HEK293 (cell line): Measurements from ENCODE around the gene GARIN5B.

ENCODE experiments used
- GLIS2 ChIP-seq: fragments of 450-650 bp; formaldehyde crosslinking; IDR thresholded peaks from 2 replicates; pipeline ENCODE4 v1.5.1; 2016; ENCODE audit warnings: missing biosample characterization, missing genetic modification characterization
- SALL2 ChIP-seq: fragments of 450-650 bp; formaldehyde crosslinking; IDR thresholded peaks from 2 replicates; pipeline ENCODE4 v1.5.0; 2017; ENCODE audit warnings: missing biosample characterization, mild to moderate bottlenecking, missing genetic modification characterization, borderline replicate concordance
- ZBTB20 ChIP-seq: fragments of 450-650 bp; formaldehyde crosslinking; IDR thresholded peaks from 2 replicates; pipeline ENCODE4 v1.5.1; 2016; ENCODE audit warnings: missing biosample characterization, missing genetic modification characterization
- ZBTB49 ChIP-seq: fragments of 450-650 bp; formaldehyde crosslinking; IDR thresholded peaks from 2 replicates; pipeline ENCODE4 v1.5.1; 2016; ENCODE audit warnings: missing biosample characterization, missing genetic modification characterization, low read depth
- ZNF394 ChIP-seq: fragments of 450-650 bp; formaldehyde crosslinking; IDR thresholded peaks from 2 replicates; pipeline ENCODE4 v1.5.1; 2016; ENCODE audit warnings: missing biosample characterization, missing genetic modification characterization, mild to moderate bottlenecking, moderate library complexity, borderline replicate concordance
- ZNF792 ChIP-seq: fragments of 450-650 bp; formaldehyde crosslinking; IDR thresholded peaks from 2 replicates; pipeline ENCODE4 v1.5.1; 2016; ENCODE audit warnings: missing biosample characterization, missing genetic modification characterization
- ZSCAN30 ChIP-seq: fragments of 450-650 bp; IDR thresholded peaks from 2 replicates; pipeline ENCODE4 v1.5.1; 2018; ENCODE audit warnings: missing biosample characterization, mild to moderate bottlenecking, missing genetic modification characterization, moderate library complexity
- TF ChIP-seq, protein P1 (sequence below): fragments of 450-650 bp; formaldehyde crosslinking; IDR thresholded peaks from 2 replicates; pipeline ENCODE4 v1.5.1; 2016; ENCODE audit warnings: missing biosample characterization, missing genetic modification characterization
- TF ChIP-seq, protein P2 (sequence below): IDR thresholded peaks from 2 replicates; pipeline ENCODE4 v1.6.1; 2011; ENCODE audit warnings: mild to moderate bottlenecking, low read depth, low read length, borderline replicate concordance
- TF ChIP-seq, protein P3 (sequence below): sonication (generic); formaldehyde crosslinking; IDR thresholded peaks from 2 replicates; pipeline ENCODE4 v1.8.1; 2022; ENCODE audit warnings: mild to moderate bottlenecking, moderate library complexity, missing genetic modification reagents
- TF ChIP-seq, protein P4 (sequence below): fragments of 450-650 bp; formaldehyde crosslinking; optimal IDR thresholded peaks from 2 replicates; pipeline ENCODE3; 2016; ENCODE audit warnings: missing biosample characterization, mild to moderate bottlenecking, missing genetic modification characterization
- TF ChIP-seq, protein P5 (sequence below): fragments of 450-650 bp; formaldehyde crosslinking; IDR thresholded peaks from 2 replicates; pipeline ENCODE4 v1.5.1; 2016; ENCODE audit warnings: missing biosample characterization, missing genetic modification characterization, low read depth

DNA sequence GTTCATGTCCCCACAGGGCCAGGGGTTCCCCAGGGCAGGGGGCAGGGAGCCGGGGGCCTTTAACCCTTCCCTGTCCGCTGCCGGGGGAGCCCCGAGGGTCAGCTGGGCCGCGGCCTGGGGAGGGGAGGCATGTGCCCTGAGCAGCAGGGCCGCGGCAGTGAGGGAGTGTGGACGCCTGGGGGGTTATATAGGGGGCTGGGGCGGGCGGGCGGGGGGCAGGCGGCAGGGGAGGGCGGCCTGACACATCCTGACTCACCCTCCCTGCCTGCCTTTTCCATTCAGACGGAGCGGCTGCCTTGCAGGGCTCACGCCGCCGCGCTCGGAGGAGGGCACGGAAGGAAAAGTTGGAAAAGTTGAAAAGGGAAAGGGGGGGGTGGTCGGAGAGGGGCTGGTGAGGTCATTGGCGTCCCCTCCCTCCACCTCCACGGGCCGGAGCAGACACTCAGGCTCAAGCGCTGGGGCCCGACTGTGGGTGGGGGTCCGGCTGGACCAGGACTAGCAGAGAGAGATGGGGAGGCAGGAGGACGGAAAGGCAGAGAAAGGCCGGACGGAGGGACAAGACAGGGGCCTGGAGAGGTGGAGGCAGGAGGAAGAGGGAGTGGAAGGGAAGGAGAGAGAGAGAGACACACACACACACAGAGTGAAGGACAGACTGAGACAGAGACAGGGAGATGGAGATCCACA lies 7.4 kb upstream of the GARIN5B start, which contains the start of gene IL11:
- no peak for TF ChIP-seq ZNF792 (tag by site-specific recombination)
- TF ChIP-seq ZNF394 (tag by site-specific recombination), result no peak
- TF ChIP-seq, protein P1, sequence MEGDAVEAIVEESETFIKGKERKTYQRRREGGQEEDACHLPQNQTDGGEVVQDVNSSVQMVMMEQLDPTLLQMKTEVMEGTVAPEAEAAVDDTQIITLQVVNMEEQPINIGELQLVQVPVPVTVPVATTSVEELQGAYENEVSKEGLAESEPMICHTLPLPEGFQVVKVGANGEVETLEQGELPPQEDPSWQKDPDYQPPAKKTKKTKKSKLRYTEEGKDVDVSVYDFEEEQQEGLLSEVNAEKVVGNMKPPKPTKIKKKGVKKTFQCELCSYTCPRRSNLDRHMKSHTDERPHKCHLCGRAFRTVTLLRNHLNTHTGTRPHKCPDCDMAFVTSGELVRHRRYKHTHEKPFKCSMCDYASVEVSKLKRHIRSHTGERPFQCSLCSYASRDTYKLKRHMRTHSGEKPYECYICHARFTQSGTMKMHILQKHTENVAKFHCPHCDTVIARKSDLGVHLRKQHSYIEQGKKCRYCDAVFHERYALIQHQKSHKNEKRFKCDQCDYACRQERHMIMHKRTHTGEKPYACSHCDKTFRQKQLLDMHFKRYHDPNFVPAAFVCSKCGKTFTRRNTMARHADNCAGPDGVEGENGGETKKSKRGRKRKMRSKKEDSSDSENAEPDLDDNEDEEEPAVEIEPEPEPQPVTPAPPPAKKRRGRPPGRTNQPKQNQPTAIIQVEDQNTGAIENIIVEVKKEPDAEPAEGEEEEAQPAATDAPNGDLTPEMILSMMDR (tag by site-specific recombination), result no peak
- TF ChIP-seq, protein P2, sequence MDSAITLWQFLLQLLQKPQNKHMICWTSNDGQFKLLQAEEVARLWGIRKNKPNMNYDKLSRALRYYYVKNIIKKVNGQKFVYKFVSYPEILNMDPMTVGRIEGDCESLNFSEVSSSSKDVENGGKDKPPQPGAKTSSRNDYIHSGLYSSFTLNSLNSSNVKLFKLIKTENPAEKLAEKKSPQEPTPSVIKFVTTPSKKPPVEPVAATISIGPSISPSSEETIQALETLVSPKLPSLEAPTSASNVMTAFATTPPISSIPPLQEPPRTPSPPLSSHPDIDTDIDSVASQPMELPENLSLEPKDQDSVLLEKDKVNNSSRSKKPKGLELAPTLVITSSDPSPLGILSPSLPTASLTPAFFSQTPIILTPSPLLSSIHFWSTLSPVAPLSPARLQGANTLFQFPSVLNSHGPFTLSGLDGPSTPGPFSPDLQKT, result no peak
- TF ChIP-seq ZBTB20, result no peak
- TF ChIP-seq, protein P3, sequence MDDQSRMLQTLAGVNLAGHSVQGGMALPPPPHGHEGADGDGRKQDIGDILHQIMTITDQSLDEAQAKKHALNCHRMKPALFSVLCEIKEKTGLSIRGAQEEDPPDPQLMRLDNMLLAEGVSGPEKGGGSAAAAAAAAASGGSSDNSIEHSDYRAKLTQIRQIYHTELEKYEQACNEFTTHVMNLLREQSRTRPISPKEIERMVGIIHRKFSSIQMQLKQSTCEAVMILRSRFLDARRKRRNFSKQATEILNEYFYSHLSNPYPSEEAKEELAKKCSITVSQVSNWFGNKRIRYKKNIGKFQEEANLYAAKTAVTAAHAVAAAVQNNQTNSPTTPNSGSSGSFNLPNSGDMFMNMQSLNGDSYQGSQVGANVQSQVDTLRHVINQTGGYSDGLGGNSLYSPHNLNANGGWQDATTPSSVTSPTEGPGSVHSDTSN (CRISPR knock-in tag), result no peak
- no peak for TF ChIP-seq ZBTB49 (tag by site-specific recombination)
- TF ChIP-seq, protein P4, sequence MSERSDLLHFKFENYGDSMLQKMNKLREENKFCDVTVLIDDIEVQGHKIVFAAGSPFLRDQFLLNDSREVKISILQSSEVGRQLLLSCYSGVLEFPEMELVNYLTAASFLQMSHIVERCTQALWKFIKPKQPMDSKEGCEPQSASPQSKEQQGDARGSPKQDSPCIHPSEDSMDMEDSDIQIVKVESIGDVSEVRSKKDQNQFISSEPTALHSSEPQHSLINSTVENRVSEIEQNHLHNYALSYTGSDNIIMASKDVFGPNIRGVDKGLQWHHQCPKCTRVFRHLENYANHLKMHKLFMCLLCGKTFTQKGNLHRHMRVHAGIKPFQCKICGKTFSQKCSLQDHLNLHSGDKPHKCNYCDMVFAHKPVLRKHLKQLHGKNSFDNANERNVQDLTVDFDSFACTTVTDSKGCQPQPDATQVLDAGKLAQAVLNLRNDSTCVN (tag by site-specific recombination), result no peak
- TF ChIP-seq ZSCAN30 (tag by site-specific recombination), result no peak
- no peak for TF ChIP-seq SALL2
- TF ChIP-seq, protein P5, sequence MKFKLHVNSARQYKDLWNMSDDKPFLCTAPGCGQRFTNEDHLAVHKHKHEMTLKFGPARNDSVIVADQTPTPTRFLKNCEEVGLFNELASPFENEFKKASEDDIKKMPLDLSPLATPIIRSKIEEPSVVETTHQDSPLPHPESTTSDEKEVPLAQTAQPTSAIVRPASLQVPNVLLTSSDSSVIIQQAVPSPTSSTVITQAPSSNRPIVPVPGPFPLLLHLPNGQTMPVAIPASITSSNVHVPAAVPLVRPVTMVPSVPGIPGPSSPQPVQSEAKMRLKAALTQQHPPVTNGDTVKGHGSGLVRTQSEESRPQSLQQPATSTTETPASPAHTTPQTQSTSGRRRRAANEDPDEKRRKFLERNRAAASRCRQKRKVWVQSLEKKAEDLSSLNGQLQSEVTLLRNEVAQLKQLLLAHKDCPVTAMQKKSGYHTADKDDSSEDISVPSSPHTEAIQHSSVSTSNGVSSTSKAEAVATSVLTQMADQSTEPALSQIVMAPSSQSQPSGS (tag by site-specific recombination), result no peak
- TF ChIP-seq GLIS2 (tag by site-specific recombination), result no peak
